K562 (cell line): ENCODE measurements around the gene UBE3D. TPM values are rescaled to one million over a fixed set of nuclear protein-coding genes. Genes with fewer than 3 reads are reported as not detected.

Source experiments
- BRF1 ChIP-seq: IDR thresholded peaks from 3 replicates; pipeline ENCODE4 v1.6.1; 2011; ENCODE audit warnings: borderline replicate concordance, mild to moderate bottlenecking; ENCODE audit not compliant: insufficient read length; ENCODE audit errors: extremely low read depth
- CBX1 ChIP-seq: sonication (generic); IDR thresholded peaks from 2 replicates; pipeline ENCODE4 v1.6.1; 2016; ENCODE audit warnings: antibody characterized with exemption, low read depth, mild to moderate bottlenecking
- EWSR1 ChIP-seq: fragments of 450-650 bp; IDR thresholded peaks from 2 replicates; pipeline ENCODE4 v1.6.1; 2018; ENCODE audit warnings: borderline replicate concordance, mild to moderate bottlenecking, low read depth, moderate library complexity; ENCODE audit not compliant: partially characterized antibody
- HDAC1 ChIP-seq, 2 experiments: fragments of 450-650 bp; IDR thresholded peaks; 2 replicates each; pipeline ENCODE4 v1.6.1; 2016 to 2017; ENCODE audit warnings: inconsistent platforms in 1 of 2, mild to moderate bottlenecking in 1 of 2, moderate library complexity in 1 of 2
- IRF2 ChIP-seq: sonication (generic); formaldehyde crosslinking; IDR thresholded peaks from 2 replicates; pipeline ENCODE4 v1.8.1; 2022; ENCODE audit warnings: mild to moderate bottlenecking, missing genetic modification reagents
- MEIS2 ChIP-seq: fragments of 450-650 bp; IDR thresholded peaks from 2 replicates; pipeline ENCODE4 v1.6.1; 2014; ENCODE audit warnings: mild to moderate bottlenecking; ENCODE audit not compliant: partially characterized antibody
- MTF1 ChIP-seq: fragments of 250-450 bp; sonication (Bioruptor Pico); IDR thresholded peaks from 2 replicates; pipeline ENCODE4 v1.9.0; 2021; ENCODE audit warnings: moderate library complexity, mild to moderate bottlenecking, inconsistent platforms, borderline replicate concordance
- OTX1 ChIP-seq: fragments of 450-650 bp; formaldehyde crosslinking; IDR thresholded peaks from 2 replicates; pipeline ENCODE4 v1.4.0; 2022; ENCODE audit warnings: mild to moderate bottlenecking
- RBM15 ChIP-seq: fragments of 200-400 bp; formaldehyde crosslinking; IDR thresholded peaks from 2 replicates; pipeline ENCODE4 v1.6.1; 2018; ENCODE audit warnings: mild to moderate bottlenecking, low read length, moderate library complexity; ENCODE audit not compliant: insufficient read depth
- SAP30 ChIP-seq: fragments of 200-600 bp; sonication (generic); IDR thresholded peaks from 2 replicates; pipeline ENCODE4 v1.6.1; 2012; ENCODE audit warnings: borderline replicate concordance, low read depth, mild to moderate bottlenecking, moderate library complexity, low read length, control low read depth, inconsistent platforms; ENCODE audit not compliant: insufficient read depth, poor library complexity, severe bottlenecking
- SMC3 ChIP-seq: conservative IDR thresholded peaks from 2 replicates; pipeline ENCODE4 v1.6.1; 2011; ENCODE audit warnings: low read depth, low read length, improper control_type of control experiment; ENCODE audit not compliant: insufficient read depth
- STAT5A ChIP-seq: IDR thresholded peaks from 2 replicates; pipeline ENCODE4 v1.6.1; 2012; ENCODE audit warnings: low read length, inconsistent platforms, borderline replicate concordance
- ZC3H4 ChIP-seq: sonication (generic); formaldehyde crosslinking; IDR thresholded peaks from 2 replicates; pipeline ENCODE4 v1.9.0; 2021; ENCODE audit warnings: missing genetic modification reagents, borderline replicate concordance
- ZNF561 ChIP-seq: fragments of 450-650 bp; formaldehyde crosslinking; conservative IDR thresholded peaks from 2 replicates; pipeline ENCODE4 v1.4.0; 2020; ENCODE audit warnings: mild to moderate bottlenecking, moderate library complexity
- polyA plus RNA-seq, 8 experiments: library from polyadenylated mRNA; depleted of rRNA in 4 of 8; stranded (reverse) in 5 of 8; unstranded in 3 of 8; fragments of >200 nt; fragmentation: Nextera tagmentation in 2 of 8; fragmentation: Illumina TruSeq in 1 of 8; extraction: Ambion mirVana in 2 of 8; extraction: Trizol in 1 of 8; gene quantifications; 2 replicates each; pipeline versions ENCODE4 v1.2.1 to v1.2.3, GENCODE V29; 2011 to 2014; ENCODE audit warnings: inconsistent platforms in 1 of 8, missing spikeins in 1 of 8
- total RNA-seq, 7 experiments: library from RNA; depleted of rRNA in 6 of 7; stranded (reverse); fragments of >200 nt in 6 of 7; fragmentation: Illumina TruSeq in 2 of 7; extraction: Trizol in 2 of 7; gene quantifications; 2 replicates each; pipeline versions ENCODE4 v1.2.1 to v1.2.3, GENCODE V29; 2011 to 2021; ENCODE audit warnings: low replicate concordance in 1 of 7
- TF ChIP-seq, protein P1 (sequence below): sonication (generic); formaldehyde crosslinking; IDR thresholded peaks from 2 replicates; pipeline ENCODE4 v1.5.0; 2020; ENCODE audit warnings: missing genetic modification reagents
- TF ChIP-seq, protein P2 (sequence below): fragments of 450-650 bp; formaldehyde crosslinking; IDR thresholded peaks from 2 replicates; pipeline ENCODE4 v1.4.0; 2020; ENCODE audit warnings: mild to moderate bottlenecking, moderate library complexity
- TF ChIP-seq, protein P3 (sequence below): sonication (generic); formaldehyde crosslinking; IDR thresholded peaks from 2 replicates; pipeline ENCODE4 v1.8.0; 2022; ENCODE audit warnings: missing genetic modification reagents, mild to moderate bottlenecking, borderline replicate concordance
- TF ChIP-seq, protein P4 (sequence below): sonication (generic); IDR thresholded peaks from 2 replicates; pipeline ENCODE4 v1.6.1; 2016
- TF ChIP-seq, protein P5 (sequence below): sonication (generic); formaldehyde crosslinking; IDR thresholded peaks from 2 replicates; pipeline ENCODE4 v1.9.0; 2022; ENCODE audit warnings: mild to moderate bottlenecking, missing genetic modification reagents
- TF ChIP-seq, protein P6 (sequence below): fragments of 250-450 bp; sonication (Bioruptor Pico); IDR thresholded peaks from 2 replicates; pipeline ENCODE4 v1.8.0; 2022; ENCODE audit warnings: inconsistent platforms, mild to moderate bottlenecking, moderate library complexity, borderline replicate concordance

UBE3D gene
- total and polyA plus RNA-seq, 9 of the 15 experiments (the other 6 are each of a cell fraction or from before 2014, with no cell fraction given) = 9.4 to 17.6 (median 11.9) TPM

DNA sequence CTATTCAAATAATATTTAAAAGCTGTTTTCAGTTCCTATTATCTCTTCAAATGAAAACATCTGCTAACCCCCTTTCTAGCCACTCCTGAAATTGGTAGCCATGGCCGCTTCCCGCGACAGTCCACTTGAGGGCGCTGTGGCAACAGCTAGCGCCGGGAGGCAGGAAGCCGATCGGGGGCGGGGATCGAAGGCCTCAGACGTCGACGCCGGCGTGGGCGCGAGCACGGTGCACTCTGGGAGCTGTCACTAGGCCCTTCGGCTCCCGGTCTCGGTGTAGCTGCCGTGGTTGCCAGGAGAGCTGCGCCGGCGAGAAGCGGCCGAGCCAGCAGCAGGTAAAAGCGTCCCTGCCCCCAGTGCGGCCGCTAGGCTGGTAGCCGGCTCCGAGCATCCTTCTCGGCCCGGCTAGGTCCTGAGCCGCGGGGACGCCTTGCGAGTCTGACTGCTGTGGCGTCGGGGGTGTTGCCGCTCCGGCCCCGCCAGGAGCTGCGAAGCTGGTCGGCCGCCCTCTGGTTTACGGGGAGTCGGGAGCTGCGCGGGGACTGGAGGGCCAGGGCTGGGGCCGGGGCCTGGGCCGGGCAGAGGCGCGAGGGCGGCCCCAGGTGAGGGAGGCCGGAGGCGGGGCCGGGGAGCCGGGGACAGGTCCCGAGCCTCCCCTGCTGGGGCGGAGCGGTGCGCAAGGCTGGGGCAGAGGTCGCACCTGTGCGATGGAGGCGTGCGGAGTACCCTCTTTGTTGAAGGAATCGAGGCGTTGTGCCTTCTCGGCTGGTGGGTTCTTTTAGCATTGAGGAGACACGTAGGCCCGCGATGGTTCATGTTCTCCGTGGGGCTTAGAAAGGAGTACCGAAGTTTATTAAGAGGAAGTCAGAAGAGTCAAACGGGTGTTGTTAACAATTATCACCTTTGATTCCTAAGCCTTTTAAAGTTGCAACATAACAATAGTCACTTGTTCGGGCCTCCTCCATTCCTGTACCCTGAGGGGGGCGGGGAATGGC lies 2.1 kb upstream of the UBE3D start, which contains the start of gene DOP1A (continued):
- TF ChIP-seq, protein P1, sequence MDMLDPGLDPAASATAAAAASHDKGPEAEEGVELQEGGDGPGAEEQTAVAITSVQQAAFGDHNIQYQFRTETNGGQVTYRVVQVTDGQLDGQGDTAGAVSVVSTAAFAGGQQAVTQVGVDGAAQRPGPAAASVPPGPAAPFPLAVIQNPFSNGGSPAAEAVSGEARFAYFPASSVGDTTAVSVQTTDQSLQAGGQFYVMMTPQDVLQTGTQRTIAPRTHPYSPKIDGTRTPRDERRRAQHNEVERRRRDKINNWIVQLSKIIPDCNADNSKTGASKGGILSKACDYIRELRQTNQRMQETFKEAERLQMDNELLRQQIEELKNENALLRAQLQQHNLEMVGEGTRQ (CRISPR knock-in tag) = no peak
- peak in 1 of 2 experiments; percentile 97; a peak in 2 of 4 replicates for TF ChIP-seq HDAC1 (IDR thresholded peaks at IDR 0.05)
- TF ChIP-seq ZC3H4 (CRISPR knock-in tag) = no peak
- TF ChIP-seq BRF1 = no peak
- no peak for TF ChIP-seq EWSR1
- TF ChIP-seq, protein P2, sequence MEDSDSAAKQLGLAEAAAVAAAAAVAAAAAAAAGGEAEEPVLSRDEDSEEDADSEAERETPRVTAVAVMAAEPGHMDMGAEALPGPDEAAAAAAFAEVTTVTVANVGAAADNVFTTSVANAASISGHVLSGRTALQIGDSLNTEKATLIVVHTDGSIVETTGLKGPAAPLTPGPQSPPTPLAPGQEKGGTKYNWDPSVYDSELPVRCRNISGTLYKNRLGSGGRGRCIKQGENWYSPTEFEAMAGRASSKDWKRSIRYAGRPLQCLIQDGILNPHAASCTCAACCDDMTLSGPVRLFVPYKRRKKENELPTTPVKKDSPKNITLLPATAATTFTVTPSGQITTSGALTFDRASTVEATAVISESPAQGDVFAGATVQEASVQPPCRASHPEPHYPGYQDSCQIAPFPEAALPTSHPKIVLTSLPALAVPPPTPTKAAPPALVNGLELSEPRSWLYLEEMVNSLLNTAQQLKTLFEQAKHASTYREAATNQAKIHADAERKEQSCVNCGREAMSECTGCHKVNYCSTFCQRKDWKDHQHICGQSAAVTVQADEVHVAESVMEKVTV (CRISPR knock-in tag) = peak; percentile 91
- TF ChIP-seq SMC3 = peak; percentile 82
- no peak for TF ChIP-seq STAT5A
- TF ChIP-seq CBX1 = no peak; the same call in 1 of the 2 replicates
- TF ChIP-seq, protein P3, sequence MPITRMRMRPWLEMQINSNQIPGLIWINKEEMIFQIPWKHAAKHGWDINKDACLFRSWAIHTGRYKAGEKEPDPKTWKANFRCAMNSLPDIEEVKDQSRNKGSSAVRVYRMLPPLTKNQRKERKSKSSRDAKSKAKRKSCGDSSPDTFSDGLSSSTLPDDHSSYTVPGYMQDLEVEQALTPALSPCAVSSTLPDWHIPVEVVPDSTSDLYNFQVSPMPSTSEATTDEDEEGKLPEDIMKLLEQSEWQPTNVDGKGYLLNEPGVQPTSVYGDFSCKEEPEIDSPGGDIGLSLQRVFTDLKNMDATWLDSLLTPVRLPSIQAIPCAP (CRISPR knock-in tag) = no peak
- TF ChIP-seq MTF1 = no peak
- no peak for TF ChIP-seq RBM15
- TF ChIP-seq ZNF561 (CRISPR knock-in tag) = no peak
- TF ChIP-seq, protein P4, sequence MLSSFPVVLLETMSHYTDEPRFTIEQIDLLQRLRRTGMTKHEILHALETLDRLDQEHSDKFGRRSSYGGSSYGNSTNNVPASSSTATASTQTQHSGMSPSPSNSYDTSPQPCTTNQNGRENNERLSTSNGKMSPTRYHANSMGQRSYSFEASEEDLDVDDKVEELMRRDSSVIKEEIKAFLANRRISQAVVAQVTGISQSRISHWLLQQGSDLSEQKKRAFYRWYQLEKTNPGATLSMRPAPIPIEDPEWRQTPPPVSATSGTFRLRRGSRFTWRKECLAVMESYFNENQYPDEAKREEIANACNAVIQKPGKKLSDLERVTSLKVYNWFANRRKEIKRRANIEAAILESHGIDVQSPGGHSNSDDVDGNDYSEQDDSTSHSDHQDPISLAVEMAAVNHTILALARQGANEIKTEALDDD = no peak
- TF ChIP-seq, protein P5, sequence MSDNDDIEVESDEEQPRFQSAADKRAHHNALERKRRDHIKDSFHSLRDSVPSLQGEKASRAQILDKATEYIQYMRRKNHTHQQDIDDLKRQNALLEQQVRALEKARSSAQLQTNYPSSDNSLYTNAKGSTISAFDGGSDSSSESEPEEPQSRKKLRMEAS (CRISPR knock-in tag) = peak; percentile 76
- peak; percentile 93 for TF ChIP-seq SAP30
- no peak for TF ChIP-seq IRF2 (CRISPR knock-in tag)
- TF ChIP-seq, protein P6, sequence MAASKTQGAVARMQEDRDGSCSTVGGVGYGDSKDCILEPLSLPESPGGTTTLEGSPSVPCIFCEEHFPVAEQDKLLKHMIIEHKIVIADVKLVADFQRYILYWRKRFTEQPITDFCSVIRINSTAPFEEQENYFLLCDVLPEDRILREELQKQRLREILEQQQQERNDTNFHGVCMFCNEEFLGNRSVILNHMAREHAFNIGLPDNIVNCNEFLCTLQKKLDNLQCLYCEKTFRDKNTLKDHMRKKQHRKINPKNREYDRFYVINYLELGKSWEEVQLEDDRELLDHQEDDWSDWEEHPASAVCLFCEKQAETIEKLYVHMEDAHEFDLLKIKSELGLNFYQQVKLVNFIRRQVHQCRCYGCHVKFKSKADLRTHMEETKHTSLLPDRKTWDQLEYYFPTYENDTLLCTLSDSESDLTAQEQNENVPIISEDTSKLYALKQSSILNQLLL (CRISPR knock-in tag) = no peak
- peak; percentile 48 for TF ChIP-seq MEIS2
- no peak for TF ChIP-seq OTX1 (CRISPR knock-in tag)
